ENCODE data around the gene MACROH2A1. TPM values are rescaled to one million over a fixed set of nuclear protein-coding genes. Genes with fewer than 3 reads are reported as not detected.
A peak's percentile ranks its signal among the peaks of the same experiment; 100 is the strongest.

Gene MACROH2A1
- total and polyA plus RNA-seq, 2 experiments from 2014 or later, result 115 to 125 TPM

GRCh38 chr5:135339189-135339588 lies 59.8 kb downstream of the MACROH2A1 start:
- Histone ChIP-seq H3K4me3 (no peak overlapping the region), H3K27ac (no peak overlapping the region), H3K79me2 (ENCODE audit: insufficient read depth) (no peaks in the 10 kb centered on the region), H3K36me3 (ENCODE audit: low read depth) (peaks cover 32% of the 10 kb centered on the region), H3K9me3 (ENCODE audit: low read depth) (no peaks in the 10 kb centered on the region), H3K4me2 (ENCODE audit: unreplicated experiment) (no peak overlapping the region), H3K27me3 (replicated peaks; ENCODE audit: insufficient read depth) (no peaks in the 10 kb centered on the region), H3F3A (ENCODE audit: insufficient read depth) (peaks cover 8% of the 10 kb centered on the region), H3K9me2 (ENCODE audit: insufficient read depth) (no peaks in the 10 kb centered on the region), H3K9ac (no peak overlapping the region), H4K20me1 (ENCODE audit: insufficient read depth) (no peaks in the 10 kb centered on the region), H3K4me1 (ENCODE audit: insufficient read depth) (peaks cover 18% of the 10 kb centered on the region), H2AFZ (no peak overlapping the region)
- no peak for DNase-seq
- in situ Hi-C loops (cut with MboI), result loop anchor here (25.0 kb wide), 1 partner anchor 427 kb away; the partner anchor contains the start of gene PCBD2
- 93 to 97% methylated on average over 5 of the region's 5 CpGs for WGBS, 2 experiments (ENCODE audit: low coverage in 1 of 2, low lambda C conversion rate in 2 of 2, missing lambda C conversion rate in 2 of 2)
- TF ChIP-seq EZH2 (IDR thresholded peaks at IDR 0.05; ENCODE audit: insufficient read depth, poor library complexity, severe bottlenecking), result no peak

GRCh38 chr5:135337064-135337463 lies 62.0 kb downstream of the MACROH2A1 start:
- WGBS, 2 experiments (ENCODE audit: low coverage in 1 of 2, low lambda C conversion rate in 2 of 2, missing lambda C conversion rate in 2 of 2), result 58 to 59% methylated on average over 4 of the region's 4 CpGs
- no peaks in the 10 kb centered on the region for H3K9me2 ChIP-seq (ENCODE audit: insufficient read depth)
- in situ Hi-C loops (cut with MboI), result loop anchor here (25.0 kb wide), 1 partner anchor 425 kb away; the partner anchor contains the start of gene PCBD2
- peaks cover 7% of the 10 kb centered on the region for H3K4me1 ChIP-seq (ENCODE audit: insufficient read depth)
- H3K27me3 ChIP-seq (replicated peaks; ENCODE audit: insufficient read depth), result no peaks in the 10 kb centered on the region
- no peaks in the 10 kb centered on the region for H3K9me3 ChIP-seq (ENCODE audit: low read depth)
- TF ChIP-seq EZH2phosphoT487 (IDR thresholded peaks at IDR 0.05; ENCODE audit: insufficient read depth, low read depth) (no peak), EZH2 (IDR thresholded peaks at IDR 0.05; ENCODE audit: insufficient read depth, poor library complexity, severe bottlenecking) (no peak)
- peaks cover 20% of the 10 kb centered on the region for H3F3A ChIP-seq (ENCODE audit: insufficient read depth)
- no peak for DNase-seq
- no peak overlapping the region for H2AFZ ChIP-seq
- no peaks in the 10 kb centered on the region for H3K79me2 ChIP-seq (ENCODE audit: insufficient read depth)
- no peak overlapping the region for H3K4me3 ChIP-seq
- peaks cover 23% of the 10 kb centered on the region for H3K36me3 ChIP-seq (ENCODE audit: low read depth)
- no peaks in the 10 kb centered on the region for H4K20me1 ChIP-seq (ENCODE audit: insufficient read depth)
- no peak overlapping the region for H3K9ac ChIP-seq
- no peak overlapping the region for H3K4me2 ChIP-seq (ENCODE audit: unreplicated experiment)
- no peak overlapping the region for H3K27ac ChIP-seq

GRCh38 chr5:135335031-135335828 lies 63.8 kb downstream of the MACROH2A1 start:
- 71 to 72% methylated on average over 13 of the region's 13 CpGs for WGBS, 2 experiments (ENCODE audit: low coverage in 1 of 2, low lambda C conversion rate in 2 of 2, missing lambda C conversion rate in 2 of 2)
- Histone ChIP-seq H3K9me3 (ENCODE audit: low read depth) (no peaks in the 10 kb centered on the region), H2AFZ (no peak overlapping the region), H4K20me1 (ENCODE audit: insufficient read depth) (no peaks in the 10 kb centered on the region), H3K4me3 (no peak overlapping the region), H3K27ac (no peak overlapping the region), H3F3A (ENCODE audit: insufficient read depth) (peaks cover 20% of the 10 kb centered on the region), H3K9me2 (ENCODE audit: insufficient read depth) (no peaks in the 10 kb centered on the region), H3K4me2 (ENCODE audit: unreplicated experiment) (no peak overlapping the region), H3K4me1 (ENCODE audit: insufficient read depth) (peaks cover 7% of the 10 kb centered on the region), H3K27me3 (replicated peaks; ENCODE audit: insufficient read depth) (no peaks in the 10 kb centered on the region), H3K36me3 (ENCODE audit: low read depth) (peaks cover 11% of the 10 kb centered on the region), H3K9ac (no peak overlapping the region), H3K79me2 (ENCODE audit: insufficient read depth) (no peaks in the 10 kb centered on the region)
- no peak for TF ChIP-seq EZH2phosphoT487 (IDR thresholded peaks at IDR 0.05; ENCODE audit: insufficient read depth, low read depth)
- in situ Hi-C loops (cut with MboI), result loop anchor here (25.0 kb wide), 1 partner anchor 423 kb away; the partner anchor contains the start of gene PCBD2
- peak; percentile 27 for DNase-seq

GRCh38 chr5:135333732-135334515 lies 65.1 kb downstream of the MACROH2A1 start:
- Histone ChIP-seq H3K79me2 (ENCODE audit: insufficient read depth) (no peaks in the 10 kb centered on the region), H3K9ac (0 out of 2 replicates have a peak overlapping the region, but pooled peaks have one; percentile 25), H3K9me3 (ENCODE audit: low read depth) (no peaks in the 10 kb centered on the region), H3K27me3 (replicated peaks; ENCODE audit: insufficient read depth) (no peaks in the 10 kb centered on the region), H3K36me3 (ENCODE audit: low read depth) (peaks cover 6% of the 10 kb centered on the region; the same call in 1 of the 2 replicates), H3K4me2 (ENCODE audit: unreplicated experiment) (no peak overlapping the region), H4K20me1 (ENCODE audit: insufficient read depth) (no peaks in the 10 kb centered on the region), H3K4me1 (ENCODE audit: insufficient read depth) (peaks cover 7% of the 10 kb centered on the region), H3K4me3 (no peak overlapping the region), H3F3A (ENCODE audit: insufficient read depth) (peaks cover 20% of the 10 kb centered on the region), H3K27ac (0 out of 2 replicates have a peak overlapping the region, but pooled peaks have one; percentile 3), H2AFZ (no peak overlapping the region), H3K9me2 (ENCODE audit: insufficient read depth) (no peaks in the 10 kb centered on the region)
- TF ChIP-seq EZH2 (IDR thresholded peaks at IDR 0.05; ENCODE audit: insufficient read depth, poor library complexity, severe bottlenecking), result no peak
- 26 to 29% methylated on average over 10 of the region's 10 CpGs for WGBS, 2 experiments (ENCODE audit: low coverage in 1 of 2, low lambda C conversion rate in 2 of 2, missing lambda C conversion rate in 2 of 2)
- peak; percentile 51 for DNase-seq
- in situ Hi-C loops (cut with MboI), result loop anchor here (25.0 kb wide), 1 partner anchor 422 kb away; the partner anchor contains the start of gene PCBD2
